RWPE2 (cell line): ENCODE results near the gene TEX19.
A peak's percentile ranks its signal among the peaks of the same experiment; 100 is the strongest.
"Not testable (repeated sequence)": the region's sequence is repeated elsewhere in the genome, so short reads cannot be mapped to it uniquely, and the experiment has no call there.

Experiments used
- ATAC-seq: fragments of 200-7000 bp; cut with Tn5 transposase; 3 replicates; pipeline ENCODE4 v1.9.1; 2021; ENCODE audit warnings: low read depth
- DNase-seq: peaks from one replicate; pipeline ENCODE4 v3.0.0-alpha.2; 2020; ENCODE audit warnings: low spot score
- H3K27ac ChIP-seq: fragments of 450-650 bp; 2 replicates; pipeline ENCODE4 v1.5.1; 2017; ENCODE audit warnings: mild to moderate bottlenecking; ENCODE audit not compliant: poor library complexity, severe bottlenecking
- H3K27me3 ChIP-seq: fragments of 250-450 bp; sonication (Bioruptor Pico); 2 replicates; pipeline ENCODE4 v1.5.1; 2021; ENCODE audit warnings: mild to moderate bottlenecking, moderate library complexity; ENCODE audit not compliant: insufficient read depth, poor library complexity, severe bottlenecking
- H3K36me3 ChIP-seq: fragments of 250-450 bp; sonication (Bioruptor Pico); 2 replicates; pipeline ENCODE4 v1.5.1; 2020; ENCODE audit warnings: low read depth, mild to moderate bottlenecking, moderate library complexity
- H3K4me1 ChIP-seq: fragments of 250-450 bp; sonication (Bioruptor Pico); 2 replicates; pipeline ENCODE4 v1.5.1; 2021; ENCODE audit warnings: mild to moderate bottlenecking, moderate library complexity; ENCODE audit not compliant: insufficient read depth, poor library complexity, severe bottlenecking
- H3K4me3 ChIP-seq: fragments of 250-450 bp; sonication (Bioruptor Pico); 2 replicates; pipeline ENCODE4 v1.5.1; 2021; ENCODE audit warnings: mild to moderate bottlenecking, moderate library complexity; ENCODE audit not compliant: severe bottlenecking
- H3K9me3 ChIP-seq: fragments of 250-450 bp; sonication (Bioruptor Pico); 2 replicates; pipeline ENCODE4 v1.5.1; 2021; ENCODE audit warnings: mild to moderate bottlenecking, moderate library complexity; ENCODE audit not compliant: severe bottlenecking
- TF ChIP-seq, protein P1 (sequence below): fragments of 450-650 bp; IDR thresholded peaks from one replicate; pipeline ENCODE4 v1.5.1; 2017; ENCODE audit warnings: mild to moderate bottlenecking, moderate library complexity; ENCODE audit not compliant: poor library complexity, severe bottlenecking

TEX19 gene

DNA sequence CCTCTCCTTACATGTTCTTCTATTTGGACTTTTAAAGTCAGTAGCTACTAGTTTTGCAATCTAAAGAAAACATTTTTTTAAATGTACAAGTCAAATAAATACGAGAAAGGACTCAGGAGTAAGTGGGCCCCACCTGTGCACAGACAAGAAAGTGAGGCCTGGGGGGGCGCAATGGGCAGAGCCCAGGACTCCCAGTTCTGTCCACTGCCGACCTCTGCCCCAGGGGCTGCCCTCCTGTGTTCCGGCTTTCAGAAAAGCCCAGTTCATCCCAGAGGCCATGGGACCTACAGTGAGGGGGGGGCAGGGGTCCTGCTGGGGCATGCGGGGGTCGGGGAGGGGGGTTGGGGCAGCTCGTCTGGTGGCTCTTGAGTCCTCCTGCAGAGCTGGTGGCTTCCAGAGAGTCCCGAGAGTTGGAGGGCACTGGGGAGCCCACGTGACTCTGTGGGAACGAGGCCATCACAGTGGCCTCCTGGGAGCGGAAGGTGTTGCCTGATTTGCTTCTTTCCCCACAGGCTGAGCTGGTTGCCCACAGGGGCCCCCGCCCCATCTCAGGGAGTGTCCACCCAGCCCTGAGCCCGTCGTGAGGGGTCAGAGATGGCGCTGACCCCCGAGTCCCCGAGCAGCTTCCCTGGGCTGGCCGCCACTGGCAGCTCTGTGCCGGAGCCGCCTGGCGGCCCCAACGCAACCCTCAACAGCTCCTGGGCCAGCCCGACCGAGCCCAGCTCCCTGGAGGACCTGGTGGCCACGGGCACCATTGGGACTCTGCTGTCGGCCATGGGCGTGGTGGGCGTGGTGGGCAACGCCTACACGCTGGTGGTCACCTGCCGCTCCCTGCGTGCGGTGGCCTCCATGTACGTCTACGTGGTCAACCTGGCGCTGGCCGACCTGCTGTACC lies 14.9 kb downstream of the TEX19 start:
- ATAC-seq, result no peak; the same call in 2 of the 3 replicates
- Histone ChIP-seq H3K4me1 (no peaks in the 10 kb centered on the region), H3K4me3 (no peak overlapping the region), H3K36me3 (no peaks in the 10 kb centered on the region), H3K27me3 (peaks cover 73% of the 10 kb centered on the region), H3K9me3 (no peaks in the 10 kb centered on the region), H3K27ac (no peak overlapping the region)
- TF ChIP-seq, protein P1, sequence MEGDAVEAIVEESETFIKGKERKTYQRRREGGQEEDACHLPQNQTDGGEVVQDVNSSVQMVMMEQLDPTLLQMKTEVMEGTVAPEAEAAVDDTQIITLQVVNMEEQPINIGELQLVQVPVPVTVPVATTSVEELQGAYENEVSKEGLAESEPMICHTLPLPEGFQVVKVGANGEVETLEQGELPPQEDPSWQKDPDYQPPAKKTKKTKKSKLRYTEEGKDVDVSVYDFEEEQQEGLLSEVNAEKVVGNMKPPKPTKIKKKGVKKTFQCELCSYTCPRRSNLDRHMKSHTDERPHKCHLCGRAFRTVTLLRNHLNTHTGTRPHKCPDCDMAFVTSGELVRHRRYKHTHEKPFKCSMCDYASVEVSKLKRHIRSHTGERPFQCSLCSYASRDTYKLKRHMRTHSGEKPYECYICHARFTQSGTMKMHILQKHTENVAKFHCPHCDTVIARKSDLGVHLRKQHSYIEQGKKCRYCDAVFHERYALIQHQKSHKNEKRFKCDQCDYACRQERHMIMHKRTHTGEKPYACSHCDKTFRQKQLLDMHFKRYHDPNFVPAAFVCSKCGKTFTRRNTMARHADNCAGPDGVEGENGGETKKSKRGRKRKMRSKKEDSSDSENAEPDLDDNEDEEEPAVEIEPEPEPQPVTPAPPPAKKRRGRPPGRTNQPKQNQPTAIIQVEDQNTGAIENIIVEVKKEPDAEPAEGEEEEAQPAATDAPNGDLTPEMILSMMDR, result no peak
- DNase-seq, result peak; percentile 74

DNA sequence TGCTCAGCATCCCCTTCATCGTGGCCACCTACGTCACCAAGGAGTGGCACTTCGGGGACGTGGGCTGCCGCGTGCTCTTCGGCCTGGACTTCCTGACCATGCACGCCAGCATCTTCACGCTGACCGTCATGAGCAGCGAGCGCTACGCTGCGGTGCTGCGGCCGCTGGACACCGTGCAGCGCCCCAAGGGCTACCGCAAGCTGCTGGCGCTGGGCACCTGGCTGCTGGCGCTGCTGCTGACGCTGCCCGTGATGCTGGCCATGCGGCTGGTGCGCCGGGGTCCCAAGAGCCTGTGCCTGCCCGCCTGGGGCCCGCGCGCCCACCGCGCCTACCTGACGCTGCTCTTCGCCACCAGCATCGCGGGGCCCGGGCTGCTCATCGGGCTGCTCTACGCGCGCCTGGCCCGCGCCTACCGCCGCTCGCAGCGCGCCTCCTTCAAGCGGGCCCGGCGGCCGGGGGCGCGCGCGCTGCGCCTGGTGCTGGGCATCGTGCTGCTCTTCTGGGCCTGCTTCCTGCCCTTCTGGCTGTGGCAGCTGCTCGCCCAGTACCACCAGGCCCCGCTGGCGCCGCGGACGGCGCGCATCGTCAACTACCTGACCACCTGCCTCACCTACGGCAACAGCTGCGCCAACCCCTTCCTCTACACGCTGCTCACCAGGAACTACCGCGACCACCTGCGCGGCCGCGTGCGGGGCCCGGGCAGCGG lies 15.7 kb downstream of the TEX19 start:
- Histone ChIP-seq H3K27ac (no peak overlapping the region), H3K9me3 (no peaks in the 10 kb centered on the region), H3K4me1 (no peaks in the 10 kb centered on the region), H3K4me3 (no peak overlapping the region), H3K36me3 (no peaks in the 10 kb centered on the region), H3K27me3 (peaks cover 74% of the 10 kb centered on the region)
- TF ChIP-seq, protein P1, result no peak
- DNase-seq (no peak), ATAC-seq (no peak)

DNA sequence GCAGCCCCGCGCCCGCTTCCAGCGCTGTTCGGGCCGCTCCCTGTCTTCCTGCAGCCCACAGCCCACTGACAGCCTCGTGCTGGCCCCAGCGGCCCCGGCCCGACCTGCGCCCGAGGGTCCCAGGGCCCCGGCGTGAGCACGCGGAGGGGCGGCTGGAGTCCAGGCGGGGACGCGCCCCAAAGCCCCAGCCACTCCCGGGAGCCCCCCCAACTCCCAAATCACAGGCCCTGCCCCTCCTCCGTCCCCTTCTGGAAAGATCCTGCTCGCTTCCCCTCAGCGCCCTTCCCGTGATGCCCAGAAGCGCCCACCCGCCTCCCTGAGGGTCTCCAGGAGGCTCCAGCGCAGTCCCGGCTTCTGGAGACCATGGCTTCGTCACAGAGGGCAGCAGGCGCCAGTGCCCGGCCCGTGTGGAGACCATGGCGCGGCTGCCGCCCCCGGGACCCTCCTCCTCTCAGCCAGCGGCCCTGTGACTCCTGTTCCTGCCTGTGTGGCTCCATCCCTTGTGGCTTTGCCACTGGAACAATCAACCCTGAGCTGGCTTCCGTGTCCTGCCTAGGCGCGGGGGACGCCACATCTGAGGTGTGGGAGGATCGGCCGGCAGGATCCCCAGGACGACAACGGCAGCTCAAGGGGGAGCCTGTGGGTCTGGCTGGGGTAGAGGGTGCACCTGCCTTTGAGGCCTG lies 16.5 kb downstream of the TEX19 start:
- ATAC-seq, result no peak; the same call in 2 of the 3 replicates
- Histone ChIP-seq H3K27me3 (peaks cover 71% of the 10 kb centered on the region), H3K27ac (no peak overlapping the region), H3K4me3 (no peak overlapping the region), H3K9me3 (no peaks in the 10 kb centered on the region), H3K4me1 (no peaks in the 10 kb centered on the region), H3K36me3 (no peaks in the 10 kb centered on the region)
- no peak for DNase-seq
- TF ChIP-seq, protein P1, result no peak

DNA sequence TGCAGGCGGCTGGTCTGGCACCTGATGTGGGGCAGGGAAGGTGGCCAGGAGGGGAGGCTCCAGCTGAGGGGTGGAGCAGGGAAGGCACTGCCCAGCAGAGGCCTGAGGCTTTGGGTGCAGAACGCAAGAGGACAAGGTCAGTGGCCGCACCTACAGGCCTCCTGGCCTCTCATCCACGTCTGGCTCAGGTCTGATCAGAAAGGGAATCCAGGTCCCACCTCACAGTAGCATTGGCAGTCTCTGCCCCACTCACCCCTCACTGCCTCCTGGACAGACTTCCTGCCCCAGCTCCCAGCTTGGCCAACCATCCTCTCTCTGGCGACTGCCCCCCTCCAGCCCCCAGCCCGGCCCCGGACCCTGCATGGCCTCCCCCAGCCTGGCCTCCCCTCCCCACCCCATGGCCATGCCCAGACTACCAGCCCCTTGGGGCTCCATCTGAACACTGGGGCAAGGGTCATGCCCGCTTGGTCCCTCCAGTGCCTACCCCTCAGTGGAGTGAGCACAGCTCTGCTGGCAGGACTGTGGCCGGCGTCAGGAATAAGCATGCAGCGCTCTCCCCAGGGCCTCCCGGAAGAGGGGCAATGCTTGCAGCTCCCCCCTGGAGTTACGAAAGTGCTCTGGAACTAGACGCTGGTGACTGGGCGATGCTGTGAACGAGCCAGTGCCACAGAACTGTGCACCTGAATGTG lies 17.1 kb downstream of the TEX19 start:
- ATAC-seq, result peak; percentile 21; the same call in 1 of the 3 replicates
- H3K27me3 ChIP-seq, result peaks cover 64% of the 10 kb centered on the region

DNA sequence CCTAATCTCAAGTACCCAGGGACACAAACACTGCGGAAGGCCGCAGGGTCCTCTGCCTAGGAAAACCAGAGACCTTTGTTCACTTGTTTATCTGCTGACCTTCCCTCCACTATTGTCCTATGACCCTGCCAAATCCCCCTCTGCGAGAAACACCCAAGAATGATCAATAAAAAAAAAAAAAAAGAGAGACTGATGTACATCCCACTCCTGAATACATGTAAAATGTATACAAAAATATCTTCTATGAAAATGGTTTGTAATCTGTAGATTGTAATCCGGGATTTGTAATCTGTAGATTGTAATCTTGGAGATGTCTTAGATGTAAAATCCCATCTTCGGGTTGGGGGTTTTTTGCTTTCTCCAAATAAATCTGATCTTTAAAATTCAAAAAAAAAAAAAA lies 18.2 kb downstream of the TEX19 start:
- not testable (repeated sequence) for DNase-seq, ATAC-seq
- peaks cover 55% of the 10 kb centered on the region for H3K27me3 ChIP-seq

More for the DNA sequence above, 17.1 kb downstream of the TEX19 start:
- TF ChIP-seq, protein P1, result no peak
- Histone ChIP-seq H3K36me3 (no peaks in the 10 kb centered on the region), H3K4me3 (no peak overlapping the region), H3K27ac (no peak overlapping the region), H3K9me3 (no peaks in the 10 kb centered on the region), H3K4me1 (no peaks in the 10 kb centered on the region)
- no peak for DNase-seq

More for the DNA sequence above, 18.2 kb downstream of the TEX19 start:
- not testable (repeated sequence) for H3K4me1 ChIP-seq, H3K9me3 ChIP-seq, H3K36me3 ChIP-seq, H3K27ac ChIP-seq, H3K4me3 ChIP-seq
